ENCODE results near the gene CERT1. TPM values are rescaled to one million over a fixed set of nuclear protein-coding genes. Genes with fewer than 3 reads are reported as not detected.

The CERT1 gene
- total RNA-seq, 1 donor from 2014 or later: 24.6 TPM

DNA sequence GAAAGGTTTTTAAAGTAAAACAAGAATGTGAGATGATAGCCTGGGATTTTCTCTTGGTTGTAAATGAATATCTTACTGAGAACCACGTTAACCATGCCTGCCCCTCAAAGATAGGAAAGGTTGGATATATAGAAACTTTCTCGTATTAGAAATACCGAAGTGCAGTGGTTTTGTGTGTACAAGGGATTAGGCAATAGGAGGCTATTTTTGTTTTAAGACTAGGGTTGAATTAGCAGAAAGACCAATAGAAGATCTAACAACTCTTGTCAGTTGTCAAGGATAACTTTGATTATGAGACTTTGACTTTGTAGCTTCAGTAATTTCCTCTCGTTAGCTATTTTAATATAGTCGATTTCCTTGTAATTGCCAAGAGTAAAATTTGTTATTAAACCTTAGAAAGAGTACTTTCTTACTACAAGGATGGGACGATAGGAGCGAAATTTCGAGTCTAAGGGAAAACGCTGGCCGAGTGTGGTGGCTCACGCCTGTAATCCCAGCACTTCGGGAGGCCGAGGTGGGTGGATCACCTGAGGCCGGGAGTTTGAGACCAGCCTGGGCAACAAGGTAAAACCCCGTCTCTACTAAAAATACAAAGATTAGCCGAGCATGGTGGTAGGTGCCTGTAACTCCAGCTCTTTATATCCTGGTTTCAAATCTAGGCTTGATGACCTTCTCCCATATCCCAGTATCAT, 1.1 kb upstream of the CERT1 start:
- no peaks in the 10 kb centered on the region for H3K27me3 Mint-ChIP-seq (ENCODE audit: low read depth)
- DNase-seq (ENCODE audit: low read depth, low spot score): no peak
- peak overlapping the region; percentile 99 for H3K27ac Mint-ChIP-seq (ENCODE audit: unreplicated experiment)
- H3K36me3 Mint-ChIP-seq (ENCODE audit: low read depth): peaks cover 8% of the 10 kb centered on the region
- peaks cover 8% of the 10 kb centered on the region for H3K9me3 Mint-ChIP-seq
- peak overlapping the region; percentile 99 for H3K4me3 Mint-ChIP-seq
- H3K4me1 Mint-ChIP-seq: peaks cover 45% of the 10 kb centered on the region
- TF ChIP-seq, protein P1, sequence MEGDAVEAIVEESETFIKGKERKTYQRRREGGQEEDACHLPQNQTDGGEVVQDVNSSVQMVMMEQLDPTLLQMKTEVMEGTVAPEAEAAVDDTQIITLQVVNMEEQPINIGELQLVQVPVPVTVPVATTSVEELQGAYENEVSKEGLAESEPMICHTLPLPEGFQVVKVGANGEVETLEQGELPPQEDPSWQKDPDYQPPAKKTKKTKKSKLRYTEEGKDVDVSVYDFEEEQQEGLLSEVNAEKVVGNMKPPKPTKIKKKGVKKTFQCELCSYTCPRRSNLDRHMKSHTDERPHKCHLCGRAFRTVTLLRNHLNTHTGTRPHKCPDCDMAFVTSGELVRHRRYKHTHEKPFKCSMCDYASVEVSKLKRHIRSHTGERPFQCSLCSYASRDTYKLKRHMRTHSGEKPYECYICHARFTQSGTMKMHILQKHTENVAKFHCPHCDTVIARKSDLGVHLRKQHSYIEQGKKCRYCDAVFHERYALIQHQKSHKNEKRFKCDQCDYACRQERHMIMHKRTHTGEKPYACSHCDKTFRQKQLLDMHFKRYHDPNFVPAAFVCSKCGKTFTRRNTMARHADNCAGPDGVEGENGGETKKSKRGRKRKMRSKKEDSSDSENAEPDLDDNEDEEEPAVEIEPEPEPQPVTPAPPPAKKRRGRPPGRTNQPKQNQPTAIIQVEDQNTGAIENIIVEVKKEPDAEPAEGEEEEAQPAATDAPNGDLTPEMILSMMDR (conservative IDR thresholded peaks at IDR 0.05): no peak

DNA sequence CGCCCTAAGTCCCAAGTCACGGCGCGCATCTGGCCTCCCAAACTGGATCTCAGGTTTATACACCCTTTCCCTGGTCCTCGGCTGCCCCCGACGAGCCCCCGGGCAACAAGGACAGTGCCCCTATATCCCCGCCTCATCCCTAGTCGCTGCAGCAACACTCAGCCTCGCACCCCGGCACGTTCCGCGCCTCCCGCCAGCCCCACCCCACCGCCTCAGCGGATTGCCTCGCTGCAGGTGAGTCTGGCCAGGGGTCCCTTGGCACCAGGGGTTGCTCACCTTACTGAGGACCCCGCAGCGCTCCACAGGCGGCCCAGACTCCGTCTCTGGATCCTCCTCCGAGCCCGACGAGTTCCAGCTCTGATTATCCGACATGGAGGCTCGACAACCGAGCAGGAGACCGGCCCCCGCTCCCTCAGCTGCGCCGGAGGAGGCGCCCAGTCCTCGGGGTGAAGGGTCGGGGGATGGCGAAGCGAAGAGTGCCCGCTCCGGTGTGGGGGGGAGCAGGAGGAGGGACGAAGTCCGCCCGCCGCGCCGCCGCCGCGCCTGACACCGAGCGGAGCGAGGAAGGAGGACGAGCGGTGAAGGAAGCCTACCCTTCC, 494 bp downstream of the CERT1 start:
- H3K27ac Mint-ChIP-seq (ENCODE audit: unreplicated experiment): peak overlapping the region; percentile 94
- H3K9me3 Mint-ChIP-seq: peaks cover 4% of the 10 kb centered on the region
- H3K4me1 Mint-ChIP-seq: peaks cover 41% of the 10 kb centered on the region
- H3K4me3 Mint-ChIP-seq: peak overlapping the region; percentile 99
- DNase-seq (ENCODE audit: low read depth, low spot score): peak; percentile 18
- peaks cover 3% of the 10 kb centered on the region for H3K36me3 Mint-ChIP-seq (ENCODE audit: low read depth)
- TF ChIP-seq, protein P1 (conservative IDR thresholded peaks at IDR 0.05): no peak
- no peaks in the 10 kb centered on the region for H3K27me3 Mint-ChIP-seq (ENCODE audit: low read depth)

DNA sequence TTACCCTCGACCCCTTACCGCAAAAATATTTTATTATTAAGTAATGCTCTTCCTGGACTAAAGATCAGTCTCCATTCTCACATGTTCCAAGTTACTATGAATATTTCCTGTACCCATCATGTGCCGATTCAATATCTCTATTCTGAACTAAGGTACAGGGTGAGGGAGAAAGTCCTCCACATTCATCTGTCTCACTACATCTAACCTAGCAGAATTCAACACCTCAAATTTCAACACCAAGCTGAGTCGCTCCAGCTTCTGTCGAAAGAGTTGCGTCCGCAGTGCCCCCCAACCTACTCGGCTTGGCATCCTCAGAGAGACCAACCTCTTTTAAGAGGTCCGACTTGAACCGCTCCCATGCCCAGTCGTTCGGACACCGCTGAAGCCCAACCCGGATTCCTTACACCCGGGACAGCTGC, 1.0 kb downstream of the CERT1 start:
- Mint-ChIP-seq H3K4me3 (peak overlapping the region; percentile 99), H3K36me3 (ENCODE audit: low read depth) (peaks cover 7% of the 10 kb centered on the region), H3K27ac (ENCODE audit: unreplicated experiment) (peak overlapping the region; percentile 28), H3K27me3 (ENCODE audit: low read depth) (no peaks in the 10 kb centered on the region), H3K9me3 (peaks cover 4% of the 10 kb centered on the region), H3K4me1 (peaks cover 41% of the 10 kb centered on the region)
- DNase-seq (ENCODE audit: low read depth, low spot score): no peak
- TF ChIP-seq, protein P1 (conservative IDR thresholded peaks at IDR 0.05): no peak

DNA sequence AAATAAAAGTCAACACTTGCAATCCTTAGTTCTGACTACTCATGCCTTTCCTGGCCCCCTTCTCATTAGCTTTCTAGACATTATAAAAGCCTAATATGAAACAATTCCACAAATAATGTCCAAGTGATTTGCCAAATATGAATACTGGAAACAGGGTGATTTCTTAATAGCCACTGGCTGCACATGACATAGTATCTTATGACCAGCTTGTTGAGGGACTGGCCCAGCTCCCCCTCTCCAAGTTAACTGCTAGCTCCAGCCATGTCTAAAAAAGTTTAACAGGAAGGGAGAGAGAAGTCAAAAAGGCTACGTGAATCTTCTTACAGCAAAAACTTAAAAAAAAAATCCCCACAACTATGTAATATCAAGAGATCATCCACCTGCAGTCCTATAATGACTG, 1.5 kb downstream of the CERT1 start:
- H3K36me3 Mint-ChIP-seq (ENCODE audit: low read depth): peaks cover 7% of the 10 kb centered on the region
- peak overlapping the region; percentile 99 for H3K4me3 Mint-ChIP-seq
- TF ChIP-seq, protein P1 (conservative IDR thresholded peaks at IDR 0.05): no peak
- peaks cover 4% of the 10 kb centered on the region for H3K9me3 Mint-ChIP-seq
- no peak overlapping the region for H3K27ac Mint-ChIP-seq (ENCODE audit: unreplicated experiment)
- H3K4me1 Mint-ChIP-seq: peaks cover 41% of the 10 kb centered on the region
- DNase-seq (ENCODE audit: low read depth, low spot score): no peak
- no peaks in the 10 kb centered on the region for H3K27me3 Mint-ChIP-seq (ENCODE audit: low read depth)

DNA sequence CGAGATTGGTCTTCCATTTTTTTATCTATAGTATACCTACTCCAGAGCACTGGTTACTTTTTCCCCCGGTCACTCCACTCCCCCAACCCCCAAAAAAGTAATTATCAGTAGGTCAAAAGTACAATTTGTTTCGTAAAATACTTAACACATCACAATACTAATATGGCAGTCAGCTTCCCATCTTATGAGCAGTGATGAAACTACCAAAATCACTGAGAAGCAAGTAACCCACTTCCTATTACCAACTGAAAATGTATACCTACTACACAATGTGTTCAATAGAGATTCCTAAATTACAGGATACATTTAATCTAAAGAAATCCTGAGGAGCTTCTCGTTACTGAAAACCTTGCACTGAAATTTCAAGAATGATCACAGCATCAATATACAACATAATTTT, 1.9 kb downstream of the CERT1 start:
- H3K9me3 Mint-ChIP-seq: peaks cover 4% of the 10 kb centered on the region
- H3K36me3 Mint-ChIP-seq (ENCODE audit: low read depth): peaks cover 7% of the 10 kb centered on the region
- no peaks in the 10 kb centered on the region for H3K27me3 Mint-ChIP-seq (ENCODE audit: low read depth)
- TF ChIP-seq, protein P1 (conservative IDR thresholded peaks at IDR 0.05): no peak
- peak overlapping the region; percentile 99 for H3K4me3 Mint-ChIP-seq
- H3K27ac Mint-ChIP-seq (ENCODE audit: unreplicated experiment): no peak overlapping the region
- DNase-seq (ENCODE audit: low read depth, low spot score): no peak
- peaks cover 41% of the 10 kb centered on the region for H3K4me1 Mint-ChIP-seq
